Right atrium auricular region (tissue), 2 donors: ENCODE results near the gene KCTD17. TPM values are rescaled to one million over a fixed set of nuclear protein-coding genes. Genes with fewer than 3 reads are reported as not detected.
A peak's percentile ranks its signal among the peaks of the same experiment; 100 is the strongest.

ENCODE experiments used
- DNase-seq: peaks from one replicate; pipeline ENCODE4 v3.0.0-alpha.2; 2019; ENCODE audit warnings: low spot score
- H3K27ac ChIP-seq, 2 donors: fragments of 200-600 bp; sonication (generic); 1 replicate in 1 of 2; 2 replicates in 1 of 2; pipeline ENCODE4 v1.5.1; 2016 to 2019
- H3K27me3 ChIP-seq, 2 donors: fragments of 200-600 bp; sonication (generic); one replicate each; pipeline versions ENCODE4 v1.5.1 to v1.6.0; 2017 to 2019
- H3K36me3 ChIP-seq: fragments of 200-600 bp; sonication (generic); one replicate; pipeline ENCODE4 v1.5.1; 2016
- H3K4me1 ChIP-seq, 2 donors: fragments of 200-600 bp; sonication (generic); one replicate each; pipeline versions ENCODE4 v1.5.1 to v1.6.0; 2017 to 2019
- H3K4me3 ChIP-seq, 2 donors: fragments of 200-600 bp; sonication (generic); 1 replicate in 1 of 2; 2 replicates in 1 of 2; pipeline ENCODE4 v1.5.1; 2017 to 2019; ENCODE audit warnings: mild to moderate bottlenecking in 1 of 2, moderate library complexity in 1 of 2
- H3K9me3 ChIP-seq, 2 donors: fragments of 200-600 bp; sonication (generic); one replicate each; pipeline ENCODE4 v1.5.1; 2019
- total RNA-seq, 2 donors: library from RNA; depleted of rRNA; stranded (reverse); fragments of >200 nt; gene quantifications; one replicate each; pipeline ENCODE4 v1.1.0, GENCODE V29; 2016
- TF ChIP-seq, protein P1 (sequence below), 2 donors: fragments of 200-600 bp; sonication (generic); IDR thresholded peaks; one replicate each; pipeline ENCODE4 v1.5.1; 2019; ENCODE audit warnings: antibody characterized with exemption in 2 of 2

Gene KCTD17
- total RNA-seq, 2 donors from 2014 or later = 44.9 to 54.8 TPM

GRCh38 chr22:37077802-37078448 is 26.4 kb downstream of the KCTD17 start:
- Histone ChIP-seq H3K36me3 (no peaks in the 10 kb centered on the region), H3K4me3 (no peak overlapping the region), H3K27ac (no peak overlapping the region), H3K4me1 (no peaks in the 10 kb centered on the region), H3K27me3 (no peaks in the 10 kb centered on the region), H3K9me3 (no peaks in the 10 kb centered on the region)
- DNase-seq = peak; percentile 62
- TF ChIP-seq, protein P1, sequence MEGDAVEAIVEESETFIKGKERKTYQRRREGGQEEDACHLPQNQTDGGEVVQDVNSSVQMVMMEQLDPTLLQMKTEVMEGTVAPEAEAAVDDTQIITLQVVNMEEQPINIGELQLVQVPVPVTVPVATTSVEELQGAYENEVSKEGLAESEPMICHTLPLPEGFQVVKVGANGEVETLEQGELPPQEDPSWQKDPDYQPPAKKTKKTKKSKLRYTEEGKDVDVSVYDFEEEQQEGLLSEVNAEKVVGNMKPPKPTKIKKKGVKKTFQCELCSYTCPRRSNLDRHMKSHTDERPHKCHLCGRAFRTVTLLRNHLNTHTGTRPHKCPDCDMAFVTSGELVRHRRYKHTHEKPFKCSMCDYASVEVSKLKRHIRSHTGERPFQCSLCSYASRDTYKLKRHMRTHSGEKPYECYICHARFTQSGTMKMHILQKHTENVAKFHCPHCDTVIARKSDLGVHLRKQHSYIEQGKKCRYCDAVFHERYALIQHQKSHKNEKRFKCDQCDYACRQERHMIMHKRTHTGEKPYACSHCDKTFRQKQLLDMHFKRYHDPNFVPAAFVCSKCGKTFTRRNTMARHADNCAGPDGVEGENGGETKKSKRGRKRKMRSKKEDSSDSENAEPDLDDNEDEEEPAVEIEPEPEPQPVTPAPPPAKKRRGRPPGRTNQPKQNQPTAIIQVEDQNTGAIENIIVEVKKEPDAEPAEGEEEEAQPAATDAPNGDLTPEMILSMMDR (IDR thresholded peaks at IDR 0.05) = peak; percentile 91 to 95

- Histone ChIP-seq H3K4me1 (no peaks in the 10 kb centered on the region), H3K27ac (no peak overlapping the region), H3K27me3 (no peaks in the 10 kb centered on the region), H3K9me3 (no peaks in the 10 kb centered on the region), H3K4me3 (no peak overlapping the region), H3K36me3 (no peaks in the 10 kb centered on the region)
- no peak for DNase-seq
- TF ChIP-seq, protein P1 (IDR thresholded peaks at IDR 0.05) = no peak
These were observed 27.6 kb downstream of the KCTD17 start for GRCh38 chr22:37079158-37079557.

DNA sequence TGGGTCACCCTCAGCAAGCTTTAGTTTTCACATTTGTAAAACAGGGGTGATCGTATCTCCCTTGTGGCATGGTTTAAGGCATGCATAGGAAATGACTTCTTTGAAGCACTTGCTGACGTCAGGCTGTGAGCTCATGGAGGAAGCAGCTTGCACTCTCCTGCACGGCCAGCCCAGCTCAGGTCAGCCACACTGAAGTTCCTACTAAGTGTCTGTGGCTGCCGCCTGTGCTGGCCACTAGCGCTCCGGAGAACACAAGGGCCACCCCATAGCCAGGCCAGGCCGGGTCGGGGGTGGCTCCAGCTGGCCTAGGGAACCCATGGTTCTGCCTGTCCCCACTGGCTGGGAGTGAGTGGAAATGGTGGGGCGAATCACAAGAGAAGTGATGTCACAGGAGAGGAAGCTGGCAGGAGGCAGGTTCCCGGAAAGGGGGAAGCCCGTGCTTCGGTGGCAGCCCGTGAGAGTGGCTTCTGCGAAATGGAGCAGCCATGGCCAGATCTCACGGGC is 28.2 kb downstream of the KCTD17 start:
- TF ChIP-seq, protein P1 (IDR thresholded peaks at IDR 0.05) = no peak
- H3K9me3 ChIP-seq = no peaks in the 10 kb centered on the region
- no peak overlapping the region for H3K4me3 ChIP-seq
- H3K27me3 ChIP-seq = no peaks in the 10 kb centered on the region
- H3K27ac ChIP-seq = no peak overlapping the region
- H3K4me1 ChIP-seq = no peaks in the 10 kb centered on the region
- no peak for DNase-seq
- no peaks in the 10 kb centered on the region for H3K36me3 ChIP-seq

DNA sequence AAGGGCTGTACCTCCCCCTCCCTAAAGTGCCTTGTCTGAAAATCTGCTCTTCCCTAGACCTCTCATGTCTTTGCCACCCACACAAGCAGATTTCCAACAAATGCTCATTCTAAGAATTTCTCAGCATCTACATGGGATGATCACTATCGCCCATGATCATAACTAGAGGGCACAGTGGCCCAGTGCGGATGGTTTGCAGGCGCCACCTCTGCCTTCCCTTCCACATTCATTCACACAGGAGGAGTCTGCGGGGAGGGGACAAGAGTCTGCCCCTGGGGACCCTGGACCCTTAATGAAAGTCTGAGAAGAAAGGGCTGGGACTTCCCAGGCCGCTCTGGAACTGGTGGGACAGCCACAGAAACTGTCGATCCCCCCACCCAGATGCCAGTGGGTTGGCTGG is 28.9 kb downstream of the KCTD17 start:
- TF ChIP-seq, protein P1 (IDR thresholded peaks at IDR 0.05) = no peak
- no peak overlapping the region for H3K4me3 ChIP-seq
- H3K27me3 ChIP-seq = no peaks in the 10 kb centered on the region
- no peaks in the 10 kb centered on the region for H3K36me3 ChIP-seq
- H3K4me1 ChIP-seq = no peaks in the 10 kb centered on the region
- no peak overlapping the region for H3K27ac ChIP-seq
- no peaks in the 10 kb centered on the region for H3K9me3 ChIP-seq
- DNase-seq = no peak

- no peaks in the 10 kb centered on the region for H3K36me3 ChIP-seq
- no peak overlapping the region for H3K27ac ChIP-seq
- no peaks in the 10 kb centered on the region for H3K27me3 ChIP-seq
- no peaks in the 10 kb centered on the region for H3K4me1 ChIP-seq
- TF ChIP-seq, protein P1 (IDR thresholded peaks at IDR 0.05) = no peak
- H3K4me3 ChIP-seq = no peak overlapping the region
- DNase-seq = no peak
- H3K9me3 ChIP-seq = no peaks in the 10 kb centered on the region
These were observed 29.3 kb downstream of the KCTD17 start for GRCh38 chr22:37080838-37081237.
